ENCODE results near the gene OR6K3. TPM values are rescaled to one million over a fixed set of nuclear protein-coding genes. Genes with fewer than 3 reads are reported as not detected.

OR6K3 gene
- total RNA-seq, 1 donor from 2014 or later, result not detected

Other genes with a start within 250 kb of the OR6K3 start
- not detected in 2 replicates for gene OR10R2, start 248.5 kb downstream of the OR6K3 start, total RNA-seq
- gene OR6Y1, start 166.3 kb downstream of the OR6K3 start, total RNA-seq, result not detected in 2 replicates
- gene OR6P1, start 150.1 kb downstream of the OR6K3 start, total RNA-seq, result not detected in 2 replicates
- gene OR10X1, start 140.8 kb downstream of the OR6K3 start, total RNA-seq, result not detected in 2 replicates
- not detected in 2 replicates for gene OR10Z1, start 115.5 kb downstream of the OR6K3 start, total RNA-seq
- gene SPTA1, start 34.0 kb downstream of the OR6K3 start, total RNA-seq, result 0.02 and 0.09 TPM in 2 replicates
- not detected in 2 replicates for gene OR6K2, start 20.1 kb downstream of the OR6K3 start, total RNA-seq
- gene OR6K6, start 34.0 kb upstream of the OR6K3 start, total RNA-seq, result not detected in 2 replicates
- gene OR6N1, start 51.5 kb upstream of the OR6K3 start, total RNA-seq, result not detected in 2 replicates
- gene OR6N2, start 60.5 kb upstream of the OR6K3 start, total RNA-seq, result not detected in 2 replicates
- not detected in 2 replicates for gene MNDA, start 110.6 kb upstream of the OR6K3 start, total RNA-seq
- gene PYHIN1, start 210.8 kb upstream of the OR6K3 start, total RNA-seq, result not detected in 2 replicates